GM12878 (cell line): ENCODE results near the gene IL6R. TPM values are rescaled to one million over a fixed set of nuclear protein-coding genes. Genes with fewer than 3 reads are reported as not detected.

Experiments
- ATAC-seq: fragments of 200-7000 bp; cut with Tn5 transposase; 3 replicates; pipeline ENCODE4 v1.9.1; 2020; ENCODE audit warnings: mild to moderate bottlenecking, moderate library complexity
- BruUV-seq: library from RNA; stranded (reverse); fragments of 400-500 nt; replicated peaks from 2 replicates; lab custom pipeline; 2021; lab: Mats Ljungman, UMichigan
- CTCF ChIA-PET: fragments of 300-600 bp; sonication (Branson Sonifier 250); formaldehyde crosslinking; extraction: SDS; loops from one replicate; lab custom pipeline; 2021; ENCODE audit warnings: inconsistent platforms; lab: Yijun Ruan, JAX
- POLR2A ChIA-PET: fragments of 350-600 bp; formaldehyde crosslinking; extraction: SDS; loops from one replicate; lab custom pipeline; 2021; ENCODE audit warnings: inconsistent platforms; lab: Charles Lee
- RAD21 ChIA-PET: fragments of 300-600 bp; sonication (Branson Sonifier 250); formaldehyde crosslinking; loops from one replicate; lab custom pipeline; 2023; ENCODE audit warnings: antibody characterized with exemption; ENCODE audit not compliant: unreplicated experiment; lab: Charles Lee
- SMC1A ChIA-PET: fragments of 300-600 bp; sonication (Branson Sonifier 250); formaldehyde crosslinking; loops from one replicate; lab custom pipeline; 2023; ENCODE audit not compliant: unreplicated experiment, uncharacterized antibody; lab: Charles Lee
- DNase-seq: peaks from one replicate; pipeline ENCODE4 v3.0.0-alpha.2; 2011; ENCODE audit warnings: low read depth, low spot score
- FAIRE-seq: peaks from 3 replicates; lab custom pipeline; 2011; peaks lifted over from hg19 to GRCh38; lab: Jason Lieb, UNC
- H2AFZ ChIP-seq: 2 replicates; pipeline ENCODE4 v1.6.0; 2011; ENCODE audit warnings: low read depth, low read length, control low read depth; ENCODE audit not compliant: control insufficient read depth
- H3K27ac ChIP-seq: 2 replicates; pipeline ENCODE4 v1.5.1; 2011; ENCODE audit warnings: control low read depth; ENCODE audit not compliant: control insufficient read depth, insufficient read depth
- H3K27me3 ChIP-seq, 2 experiments: replicated peaks in 1 of 2; 2 replicates each; pipeline versions ENCODE4 v1.6.0 to v1.6.1; 2011; ENCODE audit warnings: low read length in 1 of 2; ENCODE audit not compliant: control insufficient read depth in 2 of 2, insufficient read depth in 2 of 2
- H3K36me3 ChIP-seq, 2 experiments: 2 replicates each; pipeline ENCODE4 v1.5.1; 2011; ENCODE audit warnings: low read length in 1 of 2; ENCODE audit not compliant: control insufficient read depth in 2 of 2, insufficient read depth in 2 of 2
- H3K4me1 ChIP-seq: 2 replicates; pipeline ENCODE4 v1.6.1; 2011; ENCODE audit warnings: mild to moderate bottlenecking, low read length, moderate library complexity, mixed read lengths; ENCODE audit not compliant: control insufficient read depth, insufficient read depth
- H3K4me2 ChIP-seq: 2 replicates; pipeline ENCODE4 v1.6.0; 2011; ENCODE audit warnings: control low read depth; ENCODE audit not compliant: control insufficient read depth, insufficient read depth
- H3K4me3 ChIP-seq: fragments of 200-600 bp; sonication (generic); 2 replicates; pipeline ENCODE4 v1.5.1; 2016
- H3K79me2 ChIP-seq: 2 replicates; pipeline ENCODE4 v1.6.0; 2011; ENCODE audit warnings: low read length; ENCODE audit not compliant: control insufficient read depth, insufficient read depth
- H3K9ac ChIP-seq: 2 replicates; pipeline ENCODE4 v1.8.0; 2011; ENCODE audit warnings: low read length, control low read depth, mixed read lengths; ENCODE audit not compliant: control insufficient read depth, insufficient read depth
- H3K9me3 ChIP-seq: replicated peaks from 3 replicates; pipeline ENCODE4 v1.5.1; 2011; ENCODE audit warnings: mild to moderate bottlenecking, low read length; ENCODE audit not compliant: control insufficient read depth, insufficient read depth
- H4K20me1 ChIP-seq: 2 replicates; pipeline ENCODE4 v1.6.0; 2011; ENCODE audit not compliant: control insufficient read depth, insufficient read depth
- ATF2 ChIP-seq: IDR thresholded peaks from 2 replicates; pipeline ENCODE4 v1.6.1; 2012; ENCODE audit warnings: low read length, inconsistent platforms
- CHD2 ChIP-seq: IDR thresholded peaks from 2 replicates; pipeline ENCODE4 v1.6.1; 2011; ENCODE audit warnings: low read depth, low read length, improper control_type of control experiment, borderline replicate concordance
- CTCF ChIP-seq, 3 experiments: IDR thresholded peaks in 2 of 3; conservative IDR thresholded peaks in 1 of 3; 2 replicates each; pipeline ENCODE4 v1.5.1; 2011; ENCODE audit warnings: low read depth in 3 of 3, low read length in 3 of 3, mild to moderate bottlenecking in 3 of 3, control low read depth in 2 of 3, moderate library complexity in 2 of 3, inconsistent platforms in 1 of 3, mixed read lengths in 1 of 3; ENCODE audit not compliant: control insufficient read depth in 2 of 3, insufficient read depth in 1 of 3; ENCODE audit errors: extremely low read depth in 1 of 3
- DPF2 ChIP-seq: fragments of 450-650 bp; IDR thresholded peaks from 2 replicates; pipeline ENCODE4 v1.6.1; 2017; ENCODE audit warnings: mild to moderate bottlenecking
- GATAD2B ChIP-seq: fragments of 450-650 bp; conservative IDR thresholded peaks from 2 replicates; pipeline ENCODE4 v1.6.1; 2017; ENCODE audit warnings: low read depth, mild to moderate bottlenecking, moderate library complexity
- IKZF1 ChIP-seq: fragments of 450-650 bp; conservative IDR thresholded peaks from 2 replicates; pipeline ENCODE4 v1.6.1; 2017; ENCODE audit warnings: antibody characterized with exemption, mild to moderate bottlenecking
- IKZF2 ChIP-seq, 2 experiments: fragments of 450-650 bp; IDR thresholded peaks; 2 replicates each; pipeline ENCODE4 v1.6.1; 2017; ENCODE audit warnings: mild to moderate bottlenecking in 2 of 2, moderate library complexity in 2 of 2
- MEF2B ChIP-seq: fragments of 450-650 bp; IDR thresholded peaks from 2 replicates; pipeline ENCODE4 v1.6.1; 2018; ENCODE audit warnings: mild to moderate bottlenecking, moderate library complexity; ENCODE audit not compliant: partially characterized antibody, poor library complexity, severe bottlenecking
- MTA2 ChIP-seq: fragments of 450-650 bp; IDR thresholded peaks from 2 replicates; pipeline ENCODE4 v1.6.1; 2016; ENCODE audit warnings: low read depth, mild to moderate bottlenecking, moderate library complexity
- MYC ChIP-seq: IDR thresholded peaks from 2 replicates; pipeline ENCODE4 v1.6.1; 2011; ENCODE audit warnings: mild to moderate bottlenecking, low read length, moderate library complexity, inconsistent platforms; ENCODE audit not compliant: insufficient read depth, insufficient replicate concordance, insufficient read length, severe bottlenecking
- NBN ChIP-seq: fragments of 450-650 bp; IDR thresholded peaks from 2 replicates; pipeline ENCODE4 v1.6.1; 2016
- POLR2A ChIP-seq: IDR thresholded peaks from 2 replicates; pipeline ENCODE4 v1.6.1; 2011; ENCODE audit warnings: low read depth, mild to moderate bottlenecking, low read length
- POLR2AphosphoS2 ChIP-seq: IDR thresholded peaks from 2 replicates; pipeline ENCODE4 v1.6.1; 2011; ENCODE audit warnings: low read depth, mild to moderate bottlenecking, low read length, improper control_type of control experiment, moderate library complexity
- RELB ChIP-seq: fragments of 450-650 bp; IDR thresholded peaks from 2 replicates; pipeline ENCODE4 v1.6.1; 2017; ENCODE audit warnings: low read depth, mild to moderate bottlenecking, moderate library complexity
- RUNX3 ChIP-seq: IDR thresholded peaks from 2 replicates; pipeline ENCODE4 v1.6.1; 2012; ENCODE audit warnings: low read length, inconsistent platforms
- SMAD1 ChIP-seq: fragments of 450-650 bp; IDR thresholded peaks from 2 replicates; pipeline ENCODE4 v1.6.1; 2018; ENCODE audit warnings: mild to moderate bottlenecking, low read depth; ENCODE audit not compliant: partially characterized antibody
- STAT3 ChIP-seq: IDR thresholded peaks from 2 replicates; pipeline ENCODE4 v1.6.1; 2011; ENCODE audit warnings: low read depth, low read length, improper control_type of control experiment
- WGBS: methylation state at CpG from one replicate; pipeline ENCODE4 v1.1.6; 2016; ENCODE audit warnings: low lambda C conversion rate; ENCODE audit not compliant: insufficient replicate concordance, insufficient coverage; ENCODE audit errors: missing lambda C conversion rate; 5-methylcytosine and 5-hydroxymethylcytosine counted together
- in situ Hi-C: fragments of 300-500 bp; cut with MboI; formaldehyde crosslinking; loops from 9 replicates; pipeline ENCODE4 v1.14.3; 2018; ENCODE audit warnings: mixed read lengths
- intact Hi-C: fragments of 100-400 bp; cut with micrococcal nuclease; formaldehyde crosslinking; loops from one replicate; pipeline ENCODE4 v1.14.2; 2022; ENCODE audit not compliant: unreplicated experiment
- polyA plus RNA-seq, 11 experiments: library from polyadenylated mRNA; depleted of rRNA in 4 of 11; unstranded in 6 of 11; stranded (reverse) in 5 of 11; fragments of >200 nt; fragmentation: Nextera tagmentation in 4 of 11; fragmentation: Illumina TruSeq in 1 of 11; extraction: Ambion mirVana in 4 of 11; extraction: Trizol in 1 of 11; gene quantifications; 1 replicate in 1 of 11; 2 replicates in 10 of 11; pipeline versions ENCODE4 v1.2.1 to v1.2.3, GENCODE V29; 2011 to 2016; ENCODE audit warnings: inconsistent platforms in 2 of 11, missing spikeins in 2 of 11, low read depth in 1 of 11
- total RNA-seq, 4 experiments: library from RNA; depleted of rRNA in 3 of 4; stranded (reverse); fragments of >200 nt in 3 of 4; fragmentation: Illumina TruSeq in 1 of 4; extraction: Trizol in 1 of 4; gene quantifications; 2 replicates each; pipeline versions ENCODE4 v1.2.1 to v1.2.3, GENCODE V29; 2013 to 2021
- TF ChIP-seq, protein P1 (sequence below): IDR thresholded peaks from 2 replicates; pipeline ENCODE4 v1.6.1; 2011; ENCODE audit warnings: borderline replicate concordance, low read depth, mild to moderate bottlenecking, moderate library complexity, low read length; ENCODE audit not compliant: insufficient read depth, poor library complexity, severe bottlenecking

IL6R gene
- total and polyA plus RNA-seq, 10 of the 15 experiments (the other 5 are each of a cell fraction or from before 2014, with no cell fraction given), result 1.9 to 43.4 (median 17.5) TPM

DNA sequence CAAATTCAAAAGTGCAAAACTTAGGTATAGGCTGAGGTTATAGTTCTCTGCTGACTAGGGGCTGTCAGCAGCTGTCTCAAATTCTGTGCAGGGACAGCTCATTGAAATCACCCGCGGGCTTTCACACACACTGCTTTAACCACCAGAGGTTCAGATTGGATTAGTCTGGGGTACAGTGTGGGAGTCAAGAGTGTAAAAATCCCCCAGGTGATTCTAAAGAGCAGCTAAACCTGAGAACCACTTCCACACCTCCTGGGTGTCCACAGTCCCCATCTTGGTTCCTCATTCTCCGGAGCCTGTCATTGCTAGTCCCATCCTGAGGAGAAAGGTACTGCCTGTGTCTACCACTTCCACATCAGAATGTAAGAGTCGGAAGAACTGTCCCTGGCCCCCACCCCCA, 87.0 kb downstream of the IL6R start:
- in situ Hi-C loops (no loop called here), intact Hi-C loops (no loop called here)
- Histone ChIP-seq H3K27me3 (no peaks in the 10 kb centered on the region), H3K4me2 (peak overlapping the region; percentile 53), H3K9ac (no peak overlapping the region), H2AFZ (no peak overlapping the region), H3K4me1 (peaks cover 40% of the 10 kb centered on the region), H3K27ac (no peak overlapping the region), H4K20me1 (no peaks in the 10 kb centered on the region), H3K4me3 (no peak overlapping the region), H3K9me3 (no peaks in the 10 kb centered on the region), H3K36me3 (no peaks in the 10 kb centered on the region), H3K79me2 (no peaks in the 10 kb centered on the region)
- peak; percentile 91 for FAIRE-seq
- BruUV-seq, result no TSS peak
- SMC1A ChIA-PET, result interaction anchor here (0.6 to 9.3 kb wide), 5 partner anchors 9 to 54 kb away, joined by 3 to 97 read pairs (median 5); no protein-coding TSS in a partner anchor
- WGBS, result 17% methylated on average over 4 of the region's 4 CpGs
- DNase-seq, result peak; percentile 48
- POLR2A ChIA-PET, result interaction anchor here (0.5 to 1.0 kb wide), 8 partner anchors 9 to 447 kb away, joined by 3 to 4 read pairs (median 3); no protein-coding TSS in a partner anchor
- CTCF ChIA-PET, result interaction anchor here (1.1 to 10.0 kb wide), 5 partner anchors 11 to 88 kb away, joined by 3 to 80 read pairs (median 12); no protein-coding TSS in a partner anchor
- ATAC-seq, result peak; percentile 72
- RAD21 ChIA-PET, result interaction anchor here (0.7 to 2.7 kb wide), 7 partner anchors 8 to 79 kb away, joined by 3 to 12 read pairs (median 6); no protein-coding TSS in a partner anchor
- TF ChIP-seq STAT3 (no peak), NBN (0 out of 2 replicates have a peak, but pooled peaks have one; percentile 52), RELB (peak; percentile 59; the same call in 1 of the 2 replicates), CTCF (IDR thresholded peaks at IDR 0.05 in 2 of 3, conservative IDR thresholded peaks at IDR 0.05 in 1 of 3; ENCODE audit: control insufficient read depth in 2 of 3, extremely low read depth in 1 of 3, insufficient read depth in 1 of 3, low read depth in 3 of 3, low read length in 3 of 3) (no peak), MTA2 (peak; percentile 40; the same call in 1 of the 2 replicates), DPF2 (peak; percentile 22; the same call in 1 of the 2 replicates), POLR2AphosphoS2 (no peak), POLR2A (no peak), MEF2B (peak; percentile 88), GATAD2B (peak; percentile 56; the same call in 1 of the 2 replicates), SMAD1 (no peak), RUNX3 (peak; percentile 49), CHD2 (no peak), IKZF2 (IDR thresholded peaks at IDR 0.05) (peak; percentile 53 to 73; a peak in 3 of 4 replicates), MYC (no peak), IKZF1 (peak; percentile 56), ATF2 (0 out of 2 replicates have a peak, but pooled peaks have one; percentile 18)
- TF ChIP-seq, protein P1, sequence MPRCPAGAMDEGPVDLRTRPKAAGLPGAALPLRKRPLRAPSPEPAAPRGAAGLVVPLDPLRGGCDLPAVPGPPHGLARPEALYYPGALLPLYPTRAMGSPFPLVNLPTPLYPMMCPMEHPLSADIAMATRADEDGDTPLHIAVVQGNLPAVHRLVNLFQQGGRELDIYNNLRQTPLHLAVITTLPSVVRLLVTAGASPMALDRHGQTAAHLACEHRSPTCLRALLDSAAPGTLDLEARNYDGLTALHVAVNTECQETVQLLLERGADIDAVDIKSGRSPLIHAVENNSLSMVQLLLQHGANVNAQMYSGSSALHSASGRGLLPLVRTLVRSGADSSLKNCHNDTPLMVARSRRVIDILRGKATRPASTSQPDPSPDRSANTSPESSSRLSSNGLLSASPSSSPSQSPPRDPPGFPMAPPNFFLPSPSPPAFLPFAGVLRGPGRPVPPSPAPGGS, result peak; percentile 29
